Neural progenitor cell (in vitro differentiated cells): ENCODE data around the gene PRL. TPM values are rescaled to one million over a fixed set of nuclear protein-coding genes. Genes with fewer than 3 reads are reported as not detected.

Source experiments
- DNase-seq: peaks from one replicate; pipeline ENCODE4 v3.0.0-alpha.2; 2016; ENCODE audit warnings: low spot score
- H2AFZ ChIP-seq: fragments of 200-600 bp; sonication (generic); replicated peaks from 2 replicates; pipeline ENCODE4 v1.6.1; 2016; ENCODE audit warnings: antibody characterized with exemption
- H3F3A ChIP-seq: fragments of 200-600 bp; sonication (generic); 2 replicates; pipeline ENCODE4 v1.6.1; 2016; ENCODE audit warnings: antibody characterized with exemption, low read depth
- H3K27ac ChIP-seq: fragments of 200-600 bp; sonication (generic); 2 replicates; pipeline ENCODE4 v1.5.1; 2016; ENCODE audit warnings: mild to moderate bottlenecking
- H3K27me3 ChIP-seq: fragments of 200-600 bp; sonication (generic); 2 replicates; pipeline ENCODE4 v1.6.1; 2016; ENCODE audit warnings: mild to moderate bottlenecking, moderate library complexity
- H3K36me3 ChIP-seq: fragments of 200-600 bp; sonication (generic); 2 replicates; pipeline ENCODE4 v1.5.1; 2016
- H3K4me1 ChIP-seq: fragments of 200-600 bp; sonication (generic); 2 replicates; pipeline ENCODE4 v1.6.1; 2016; ENCODE audit warnings: mixed run types
- H3K4me2 ChIP-seq: fragments of 200-600 bp; sonication (generic); 2 replicates; pipeline ENCODE4 v1.6.1; 2016
- H3K4me3 ChIP-seq: fragments of 200-600 bp; sonication (generic); 2 replicates; pipeline ENCODE4 v1.5.1; 2016
- H3K79me2 ChIP-seq: fragments of 200-600 bp; sonication (generic); 2 replicates; pipeline ENCODE4 v1.6.1; 2016; ENCODE audit warnings: low read depth
- H3K9ac ChIP-seq: fragments of 200-600 bp; sonication (generic); 2 replicates; pipeline ENCODE4 v1.6.1; 2016
- H3K9me3 ChIP-seq: fragments of 200-600 bp; sonication (generic); 2 replicates; pipeline ENCODE4 v1.5.1; 2016; ENCODE audit warnings: low read depth
- H4K20me1 ChIP-seq: fragments of 200-600 bp; sonication (generic); 2 replicates; pipeline ENCODE4 v1.6.1; 2016; ENCODE audit warnings: low read depth
- H3K27ac Mint-ChIP-seq: 3 replicates; pipeline ENCODE4 v1.8.0; 2021; ENCODE audit warnings: mixed read lengths
- H3K27me3 Mint-ChIP-seq: 2 replicates; pipeline ENCODE4 v1.8.0; 2022; ENCODE audit warnings: low read depth, mild to moderate bottlenecking, inconsistent platforms, moderate library complexity, mixed read lengths; ENCODE audit not compliant: insufficient read depth
- H3K36me3 Mint-ChIP-seq: 3 replicates; pipeline ENCODE4 v1.8.0; 2021; ENCODE audit warnings: mixed read lengths
- H3K4me1 Mint-ChIP-seq: 3 replicates; pipeline ENCODE4 v1.8.0; 2021; ENCODE audit warnings: mixed read lengths
- H3K4me3 Mint-ChIP-seq: 3 replicates; pipeline ENCODE4 v1.8.0; 2021; ENCODE audit warnings: mild to moderate bottlenecking, moderate library complexity, mixed read lengths
- H3K9me3 Mint-ChIP-seq: 3 replicates; pipeline ENCODE4 v1.8.0; 2020; ENCODE audit warnings: mixed read lengths
- EZH2 ChIP-seq: fragments of 200-600 bp; sonication (generic); IDR thresholded peaks from 2 replicates; pipeline ENCODE4 v1.6.1; 2017; ENCODE audit warnings: antibody characterized with exemption, mild to moderate bottlenecking, moderate library complexity
- EZH2phosphoT487 ChIP-seq: fragments of 200-600 bp; sonication (generic); IDR thresholded peaks from 2 replicates; pipeline ENCODE4 v1.6.1; 2017; ENCODE audit warnings: antibody characterized with exemption
- total RNA-seq: library from RNA; depleted of rRNA; stranded (reverse); fragments of >200 nt; gene quantifications from 2 replicates; pipeline ENCODE4 v1.2.3, GENCODE V29; 2015; ENCODE audit warnings: low replicate concordance
- TF ChIP-seq, protein P1 (sequence below): fragments of 200-600 bp; sonication (generic); IDR thresholded peaks from 2 replicates; pipeline ENCODE4 v1.5.1; 2017; ENCODE audit warnings: antibody characterized with exemption, mild to moderate bottlenecking

PRL gene
- total RNA-seq, 1 donor from 2014 or later: not detected

GRCh38 chr6:22240025-22240424, 56.8 kb downstream of the PRL start:
- Histone ChIP-seq H3K27ac (no peak overlapping the region), H4K20me1 (no peaks in the 10 kb centered on the region), H3F3A (no peaks in the 10 kb centered on the region), H3K9ac (no peak overlapping the region), H3K36me3 (no peaks in the 10 kb centered on the region), H2AFZ (no peak overlapping the region), H3K9me3 (no peaks in the 10 kb centered on the region), H3K4me1 (no peaks in the 10 kb centered on the region), H3K79me2 (no peaks in the 10 kb centered on the region), H3K4me2 (no peak overlapping the region), H3K27me3 (no peaks in the 10 kb centered on the region), H3K4me3 (no peak overlapping the region)
- no peak for TF ChIP-seq EZH2
- no peak for TF ChIP-seq EZH2phosphoT487
- TF ChIP-seq, protein P1, sequence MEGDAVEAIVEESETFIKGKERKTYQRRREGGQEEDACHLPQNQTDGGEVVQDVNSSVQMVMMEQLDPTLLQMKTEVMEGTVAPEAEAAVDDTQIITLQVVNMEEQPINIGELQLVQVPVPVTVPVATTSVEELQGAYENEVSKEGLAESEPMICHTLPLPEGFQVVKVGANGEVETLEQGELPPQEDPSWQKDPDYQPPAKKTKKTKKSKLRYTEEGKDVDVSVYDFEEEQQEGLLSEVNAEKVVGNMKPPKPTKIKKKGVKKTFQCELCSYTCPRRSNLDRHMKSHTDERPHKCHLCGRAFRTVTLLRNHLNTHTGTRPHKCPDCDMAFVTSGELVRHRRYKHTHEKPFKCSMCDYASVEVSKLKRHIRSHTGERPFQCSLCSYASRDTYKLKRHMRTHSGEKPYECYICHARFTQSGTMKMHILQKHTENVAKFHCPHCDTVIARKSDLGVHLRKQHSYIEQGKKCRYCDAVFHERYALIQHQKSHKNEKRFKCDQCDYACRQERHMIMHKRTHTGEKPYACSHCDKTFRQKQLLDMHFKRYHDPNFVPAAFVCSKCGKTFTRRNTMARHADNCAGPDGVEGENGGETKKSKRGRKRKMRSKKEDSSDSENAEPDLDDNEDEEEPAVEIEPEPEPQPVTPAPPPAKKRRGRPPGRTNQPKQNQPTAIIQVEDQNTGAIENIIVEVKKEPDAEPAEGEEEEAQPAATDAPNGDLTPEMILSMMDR: no peak
- Mint-ChIP-seq H3K27ac (no peak overlapping the region), H3K9me3 (peaks cover 38% of the 10 kb centered on the region), H3K27me3 (no peaks in the 10 kb centered on the region), H3K36me3 (peaks cover 8% of the 10 kb centered on the region), H3K4me1 (no peaks in the 10 kb centered on the region), H3K4me3 (no peak overlapping the region)
- DNase-seq: no peak

- Histone ChIP-seq H4K20me1 (no peaks in the 10 kb centered on the region), H3K36me3 (no peaks in the 10 kb centered on the region), H3K27me3 (no peaks in the 10 kb centered on the region), H3K9me3 (no peaks in the 10 kb centered on the region), H3K4me1 (no peaks in the 10 kb centered on the region), H3K79me2 (no peaks in the 10 kb centered on the region), H2AFZ (no peak overlapping the region), H3K4me3 (no peak overlapping the region), H3K4me2 (no peak overlapping the region), H3F3A (no peaks in the 10 kb centered on the region), H3K9ac (no peak overlapping the region), H3K27ac (no peak overlapping the region)
- H3K9me3 Mint-ChIP-seq: peaks cover 40% of the 10 kb centered on the region
- TF ChIP-seq EZH2: no peak
- TF ChIP-seq, protein P1: no peak
- no peak for TF ChIP-seq EZH2phosphoT487
- no peak overlapping the region for H3K27ac Mint-ChIP-seq
- no peak overlapping the region for H3K4me3 Mint-ChIP-seq
- H3K36me3 Mint-ChIP-seq: peaks cover 8% of the 10 kb centered on the region
- DNase-seq: no peak
- H3K4me1 Mint-ChIP-seq: no peaks in the 10 kb centered on the region
- no peaks in the 10 kb centered on the region for H3K27me3 Mint-ChIP-seq
These were observed 57.4 kb downstream of the PRL start for GRCh38 chr6:22239261-22239921.

DNA sequence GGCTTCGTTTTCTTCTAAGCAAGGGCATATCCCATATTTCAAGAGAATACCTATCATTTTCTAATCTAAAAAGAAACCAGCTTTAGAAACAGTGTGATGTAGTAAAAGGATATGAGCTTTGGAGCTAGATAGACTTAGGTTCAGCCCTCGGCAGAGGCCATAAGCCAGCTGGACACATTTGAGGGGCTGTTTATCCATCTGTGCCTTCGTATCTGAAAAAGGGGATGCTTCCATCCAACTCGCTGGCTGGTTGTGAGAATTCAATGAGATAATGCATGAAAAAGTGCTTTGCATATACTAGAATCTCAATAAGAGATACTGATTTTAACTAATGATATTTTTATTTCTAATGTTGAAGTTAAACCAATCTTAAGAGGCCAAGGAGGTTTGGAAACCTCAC, 58.0 kb downstream of the PRL start:
- H3K4me1 Mint-ChIP-seq: no peaks in the 10 kb centered on the region
- Histone ChIP-seq H3K79me2 (no peaks in the 10 kb centered on the region), H3K36me3 (no peaks in the 10 kb centered on the region), H2AFZ (no peak overlapping the region), H3F3A (no peaks in the 10 kb centered on the region), H3K4me3 (no peak overlapping the region), H3K4me2 (no peak overlapping the region), H3K4me1 (no peaks in the 10 kb centered on the region), H3K27ac (no peak overlapping the region), H4K20me1 (no peaks in the 10 kb centered on the region), H3K27me3 (no peaks in the 10 kb centered on the region), H3K9me3 (no peaks in the 10 kb centered on the region), H3K9ac (no peak overlapping the region)
- peaks cover 42% of the 10 kb centered on the region for H3K9me3 Mint-ChIP-seq
- H3K27me3 Mint-ChIP-seq: no peaks in the 10 kb centered on the region
- TF ChIP-seq EZH2 (no peak), EZH2phosphoT487 (no peak)
- H3K4me3 Mint-ChIP-seq: no peak overlapping the region
- no peak for DNase-seq
- no peak overlapping the region for H3K27ac Mint-ChIP-seq
- H3K36me3 Mint-ChIP-seq: peaks cover 8% of the 10 kb centered on the region

- no peak overlapping the region for H3K9ac ChIP-seq
- no peaks in the 10 kb centered on the region for H3K27me3 Mint-ChIP-seq
- no peaks in the 10 kb centered on the region for H3K36me3 ChIP-seq
- no peak overlapping the region for H3K4me3 ChIP-seq
- no peak overlapping the region for H3K27ac ChIP-seq
- H3K4me1 ChIP-seq: no peaks in the 10 kb centered on the region
- H3K4me2 ChIP-seq: no peak overlapping the region
- TF ChIP-seq, protein P1: no peak
- TF ChIP-seq EZH2phosphoT487 (no peak), EZH2 (no peak)
- H3K9me3 ChIP-seq: no peaks in the 10 kb centered on the region
- H3K27ac Mint-ChIP-seq: no peak overlapping the region
- no peak overlapping the region for H3K4me3 Mint-ChIP-seq
- H3K9me3 Mint-ChIP-seq: peaks cover 35% of the 10 kb centered on the region
- DNase-seq: no peak
- no peaks in the 10 kb centered on the region for H3K27me3 ChIP-seq
- H4K20me1 ChIP-seq: no peaks in the 10 kb centered on the region
- no peaks in the 10 kb centered on the region for H3F3A ChIP-seq
- H2AFZ ChIP-seq: no peak overlapping the region
- no peaks in the 10 kb centered on the region for H3K79me2 ChIP-seq
- H3K4me1 Mint-ChIP-seq: peaks cover 3% of the 10 kb centered on the region
- no peaks in the 10 kb centered on the region for H3K36me3 Mint-ChIP-seq
These were observed 59.3 kb downstream of the PRL start for GRCh38 chr6:22237526-22237925.
